HFF-Myc (cell line): ENCODE data around the gene USP34.

Experiments used
- DNase-seq: peaks from one replicate; pipeline ENCODE4 v3.0.0-alpha.2; 2011; ENCODE audit warnings: low read depth; ENCODE audit errors: extremely low read depth
- H3K4me3 ChIP-seq: replicated peaks from 2 replicates; pipeline ENCODE4 v1.5.1; 2011; ENCODE audit warnings: low read depth, mild to moderate bottlenecking, control low read depth, low read length
- CTCF ChIP-seq: IDR thresholded peaks from 2 replicates; pipeline ENCODE4 v1.5.1; 2012; ENCODE audit warnings: mild to moderate bottlenecking, low read depth, low read length, control low read depth; ENCODE audit errors: missing control alignments

USP34 gene

DNA sequence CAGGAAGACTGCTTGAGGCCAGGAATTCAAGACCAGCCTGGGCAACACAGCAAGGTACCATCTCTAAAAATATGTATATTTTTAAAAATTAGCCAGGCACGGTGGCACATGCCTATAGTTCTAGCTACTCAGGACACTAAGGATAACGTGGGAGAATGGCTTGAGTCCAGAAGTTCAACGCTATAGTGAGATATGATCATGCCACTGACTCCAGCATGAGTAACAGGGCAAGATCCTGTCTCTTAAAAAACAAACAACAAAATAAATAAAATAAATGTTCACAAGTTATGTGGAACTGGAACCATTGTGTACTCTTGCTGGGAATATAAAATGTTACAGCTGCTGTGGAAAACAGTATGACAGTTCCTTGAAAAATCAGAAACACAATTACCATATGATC is 47.2 kb downstream of the USP34 start:
- no peak overlapping the region for H3K4me3 ChIP-seq
- no peak for DNase-seq
- TF ChIP-seq CTCF, result no peak

DNA sequence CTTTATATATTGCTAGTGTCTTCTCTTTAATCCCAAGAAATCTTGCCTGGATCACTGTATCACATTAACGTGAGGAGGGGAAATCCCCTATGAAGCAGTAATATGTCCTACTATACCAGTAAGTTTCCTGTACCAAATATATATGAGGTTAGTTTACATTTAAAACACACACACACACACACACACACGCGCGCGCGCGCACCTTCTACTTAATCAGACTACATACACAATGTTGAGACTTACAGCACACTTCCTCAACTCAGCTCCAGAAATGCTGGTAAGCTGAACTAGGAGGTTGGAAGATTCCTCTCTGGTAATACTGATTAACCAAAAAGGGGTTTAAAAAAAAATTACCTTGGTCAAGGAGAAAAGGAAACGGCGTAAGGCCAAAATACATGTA is 49.3 kb downstream of the USP34 start:
- DNase-seq, result no peak
- TF ChIP-seq CTCF, result no peak
- no peak overlapping the region for H3K4me3 ChIP-seq

DNA sequence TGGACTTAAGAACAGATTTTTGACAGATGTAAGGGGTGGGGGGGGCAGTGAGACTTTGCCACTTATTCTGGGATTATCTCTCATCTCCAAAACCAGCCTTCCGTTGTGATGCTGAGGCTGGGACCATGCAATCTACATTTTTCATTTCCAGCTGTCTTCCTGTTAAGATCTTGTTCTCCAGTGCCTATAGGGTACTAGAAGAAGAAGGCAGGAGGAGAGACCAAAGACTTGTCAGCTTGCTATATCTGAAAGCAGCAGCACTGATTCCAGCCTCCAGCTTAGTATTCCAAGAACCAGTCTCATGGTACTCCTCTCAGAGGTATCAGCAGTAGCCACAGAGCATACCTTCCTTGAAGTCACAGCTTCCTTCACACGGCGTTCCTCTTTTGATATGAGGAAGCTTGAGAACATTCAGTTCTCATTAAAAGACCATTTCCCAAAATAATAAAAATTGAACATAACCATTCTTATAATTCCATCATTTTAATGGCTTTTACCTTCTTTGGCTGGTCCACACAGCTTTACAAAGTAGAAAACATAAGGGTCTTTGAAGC is 49.8 kb downstream of the USP34 start:
- no peak for DNase-seq
- TF ChIP-seq CTCF, result no peak
- H3K4me3 ChIP-seq, result no peak overlapping the region

GRCh38 chr2:61419570-61419969 is 51.3 kb downstream of the USP34 start:
- no peak overlapping the region for H3K4me3 ChIP-seq
- no peak for DNase-seq
- no peak for TF ChIP-seq CTCF

DNA sequence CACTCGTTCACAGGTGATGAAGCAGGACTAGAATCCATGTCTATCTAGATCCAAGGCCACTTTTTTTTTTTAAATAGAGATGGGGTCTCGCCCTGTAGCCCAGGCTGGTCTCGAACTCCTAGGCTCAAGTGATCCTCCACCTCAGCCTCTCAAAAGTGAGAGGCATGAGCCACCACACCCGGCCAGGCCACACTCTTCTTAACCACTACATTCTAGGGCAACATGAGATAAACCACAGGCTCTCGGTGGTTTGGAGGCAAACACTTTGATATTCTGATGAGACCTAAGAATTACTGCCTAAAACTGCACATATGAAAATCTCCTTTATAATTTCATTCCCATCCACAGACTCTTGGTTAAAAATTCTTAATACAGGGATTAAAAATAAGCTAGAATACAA is 51.8 kb downstream of the USP34 start:
- H3K4me3 ChIP-seq, result no peak overlapping the region
- DNase-seq, result no peak
- no peak for TF ChIP-seq CTCF

GRCh38 chr2:61416871-61417645 is 53.8 kb downstream of the USP34 start:
- H3K4me3 ChIP-seq, result no peak overlapping the region
- no peak for TF ChIP-seq CTCF
- no peak for DNase-seq
